GM19455 (cell line): ENCODE measurements around the gene SIGLEC10.

Experiments used
- ATAC-seq: cut with Tn5 transposase; IDR thresholded peaks from one replicate; pipeline ENCODE4 v1.9.1; 2021; ENCODE audit not compliant: unreplicated experiment

SIGLEC10 gene

GRCh38 chr19:51367255-51367564 is 50.2 kb downstream of the SIGLEC10 start:
- no peak for ATAC-seq

GRCh38 chr19:51366389-51367254 is 50.8 kb downstream of the SIGLEC10 start:
- ATAC-seq: no peak

- ATAC-seq: no peak
Observed at GRCh38 chr19:51365965-51366388, 51.5 kb downstream of the SIGLEC10 start, which contains the start of gene ETFB. Gene ETFB, minus strand, starts transcription at chr19:51366388. Its CDS starts 62 bp downstream, at chr19:51366326.

- ATAC-seq: no peak
Observed at GRCh38 chr19:51365211-51365964, 52.1 kb downstream of the SIGLEC10 start.

GRCh38 chr19:51364200-51365106 is 53.0 kb downstream of the SIGLEC10 start:
- ATAC-seq: no peak

- no peak for ATAC-seq
Observed at GRCh38 chr19:51361239-51361638, 56.2 kb downstream of the SIGLEC10 start.
